Uterine smooth muscle cell (primary cell): Measurements from ENCODE around the gene VMO1. TPM values are rescaled to one million over a fixed set of nuclear protein-coding genes. Genes with fewer than 3 reads are reported as not detected.

Source experiments
- total RNA-seq: library from RNA; depleted of rRNA; stranded (reverse); fragments of >200 nt; gene quantifications from 2 replicates; pipeline ENCODE4 v1.2.3, GENCODE V29; 2014

Gene VMO1, protein sequence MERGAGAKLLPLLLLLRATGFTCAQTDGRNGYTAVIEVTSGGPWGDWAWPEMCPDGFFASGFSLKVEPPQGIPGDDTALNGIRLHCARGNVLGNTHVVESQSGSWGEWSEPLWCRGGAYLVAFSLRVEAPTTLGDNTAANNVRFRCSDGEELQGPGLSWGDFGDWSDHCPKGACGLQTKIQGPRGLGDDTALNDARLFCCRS
- total RNA-seq, result 0.11 and 0.12 TPM in 2 replicates

DNA sequence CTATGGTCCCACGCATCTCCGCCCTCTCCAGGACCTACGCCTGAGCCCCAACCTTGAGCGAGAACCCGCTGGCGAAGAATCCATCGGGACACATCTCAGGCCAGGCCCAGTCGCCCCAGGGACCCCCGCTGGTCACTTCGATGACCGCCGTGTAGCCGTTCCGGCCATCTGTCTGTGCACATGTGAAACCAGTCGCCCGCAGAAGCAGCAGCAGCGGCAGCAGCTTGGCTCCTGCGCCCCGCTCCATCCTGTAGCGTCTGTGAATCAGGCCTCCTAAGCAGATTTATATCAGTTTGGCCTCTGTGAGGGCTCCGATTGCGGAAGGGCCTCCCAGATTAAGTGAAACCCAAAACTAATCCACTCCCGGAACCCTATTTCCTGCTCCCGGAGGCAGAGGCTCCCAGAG lies at the start of gene VMO1:
Gene VMO1, minus strand, starts transcription at position 259 of the 406 bp plus-strand sequence. Its CDS starts 12 bp downstream, at position 247.

DNA sequence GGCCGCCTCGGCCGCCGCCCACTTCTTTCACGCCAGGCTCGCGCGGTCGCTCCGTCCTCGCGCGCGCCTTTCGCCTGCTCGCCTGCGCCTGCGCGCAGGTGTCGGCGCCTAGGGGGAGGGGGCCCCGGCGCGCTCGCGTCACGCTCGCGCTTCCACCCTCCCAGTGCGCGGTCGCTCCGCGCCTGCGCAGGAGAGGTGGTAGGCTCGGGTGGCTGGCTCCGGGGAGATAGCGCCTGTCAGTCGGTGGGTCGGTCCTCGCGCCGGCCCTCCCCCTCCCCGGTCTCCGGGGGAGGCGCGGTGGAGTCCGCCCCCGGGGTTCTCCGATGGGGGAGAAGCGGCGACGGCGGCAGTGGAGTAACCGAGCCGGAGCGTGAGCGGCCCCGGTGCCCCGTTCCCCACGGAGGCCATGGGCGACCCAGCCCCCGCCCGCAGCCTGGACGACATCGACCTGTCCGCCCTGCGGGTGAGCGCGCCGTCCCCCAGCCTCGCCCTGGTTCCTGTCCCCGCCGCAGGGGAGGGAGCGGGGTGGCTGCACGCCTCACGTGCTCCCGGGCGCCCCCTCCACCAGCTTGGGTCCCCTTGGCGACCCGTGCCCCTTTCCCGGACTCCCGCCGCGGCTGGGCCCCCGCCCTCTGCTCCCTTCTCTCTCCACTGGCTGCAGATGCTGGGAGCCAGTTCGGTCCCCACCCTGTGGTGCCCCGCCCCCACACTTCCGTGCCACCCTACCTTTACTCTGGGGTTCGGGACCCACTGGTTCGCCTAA lies 47.2 kb upstream of the VMO1 start, which contains the start of gene MINK1:
Gene MINK1, plus strand, starts transcription at position 163 of the 763 bp plus-strand sequence. Its CDS starts 244 bp downstream, at position 407.

DNA sequence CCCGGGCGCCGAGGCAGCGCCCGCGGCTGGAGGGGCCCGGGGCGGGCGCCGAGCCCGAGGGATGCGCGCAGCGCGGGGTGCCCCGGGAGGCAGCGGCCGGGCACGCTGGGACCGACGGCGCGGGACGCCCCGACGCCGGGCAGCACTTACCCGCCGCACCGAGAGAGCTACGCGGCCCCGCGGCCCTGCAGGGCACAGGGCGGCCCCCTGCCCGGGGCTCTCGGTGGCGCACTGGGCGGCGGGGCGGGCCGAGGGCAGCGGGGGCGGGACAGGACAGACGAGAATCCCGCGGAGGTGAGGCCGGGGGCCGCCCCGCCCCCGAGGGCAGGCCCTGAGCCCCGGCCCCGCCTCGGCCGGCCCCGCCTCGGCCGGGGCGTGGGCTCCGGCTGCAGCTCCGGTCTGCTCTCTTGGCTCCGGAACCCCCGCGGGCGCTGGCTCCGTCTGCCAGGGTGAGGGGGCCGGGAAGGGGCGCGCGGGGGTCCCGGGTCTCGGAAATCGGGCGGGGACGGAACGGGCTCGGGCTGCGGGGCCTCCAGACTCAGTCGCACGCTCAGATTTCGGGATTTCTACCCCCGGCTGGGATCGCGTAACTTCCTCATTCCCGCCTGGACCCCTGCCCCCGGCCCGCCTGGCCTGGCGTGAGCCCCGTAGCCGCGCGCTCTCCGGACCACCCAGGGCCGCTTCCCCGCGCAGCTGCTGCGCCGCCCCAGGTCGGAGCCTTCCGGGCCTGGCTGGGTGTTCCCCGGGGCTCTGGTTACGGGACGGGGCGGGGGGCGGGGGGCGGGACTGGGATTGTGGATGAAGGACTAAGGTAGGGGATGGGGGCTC lies 20.8 kb upstream of the VMO1 start, which contains the start of gene PLD2:
Gene PLD2, plus strand, starts transcription at position 376 of the 828 bp plus-strand sequence. CDS start 621 bp downstream, outside the sequence.

DNA sequence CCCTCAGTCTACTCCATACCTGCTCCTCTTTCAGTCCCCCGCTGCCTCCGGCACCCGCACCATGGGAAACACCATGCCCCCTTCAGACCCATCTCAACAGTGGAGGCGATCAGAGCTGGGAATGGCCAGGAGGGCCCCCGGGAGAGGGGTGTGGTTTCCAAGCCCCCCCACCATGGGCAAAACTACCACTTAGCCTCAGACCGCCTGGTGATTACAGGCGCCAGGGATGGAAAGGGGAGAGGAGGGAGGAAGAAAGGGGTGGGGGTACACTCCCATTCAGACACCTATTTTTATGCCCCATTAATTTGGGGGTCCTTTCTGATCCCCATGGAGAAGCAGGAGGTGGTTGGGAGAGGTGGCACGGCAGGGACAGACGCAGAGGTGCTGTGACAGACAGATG lies 16.1 kb upstream of the VMO1 start, which contains the start of gene C17orf114:
Gene C17orf114, minus strand, starts transcription at position 101 of the 400 bp plus-strand sequence.

DNA sequence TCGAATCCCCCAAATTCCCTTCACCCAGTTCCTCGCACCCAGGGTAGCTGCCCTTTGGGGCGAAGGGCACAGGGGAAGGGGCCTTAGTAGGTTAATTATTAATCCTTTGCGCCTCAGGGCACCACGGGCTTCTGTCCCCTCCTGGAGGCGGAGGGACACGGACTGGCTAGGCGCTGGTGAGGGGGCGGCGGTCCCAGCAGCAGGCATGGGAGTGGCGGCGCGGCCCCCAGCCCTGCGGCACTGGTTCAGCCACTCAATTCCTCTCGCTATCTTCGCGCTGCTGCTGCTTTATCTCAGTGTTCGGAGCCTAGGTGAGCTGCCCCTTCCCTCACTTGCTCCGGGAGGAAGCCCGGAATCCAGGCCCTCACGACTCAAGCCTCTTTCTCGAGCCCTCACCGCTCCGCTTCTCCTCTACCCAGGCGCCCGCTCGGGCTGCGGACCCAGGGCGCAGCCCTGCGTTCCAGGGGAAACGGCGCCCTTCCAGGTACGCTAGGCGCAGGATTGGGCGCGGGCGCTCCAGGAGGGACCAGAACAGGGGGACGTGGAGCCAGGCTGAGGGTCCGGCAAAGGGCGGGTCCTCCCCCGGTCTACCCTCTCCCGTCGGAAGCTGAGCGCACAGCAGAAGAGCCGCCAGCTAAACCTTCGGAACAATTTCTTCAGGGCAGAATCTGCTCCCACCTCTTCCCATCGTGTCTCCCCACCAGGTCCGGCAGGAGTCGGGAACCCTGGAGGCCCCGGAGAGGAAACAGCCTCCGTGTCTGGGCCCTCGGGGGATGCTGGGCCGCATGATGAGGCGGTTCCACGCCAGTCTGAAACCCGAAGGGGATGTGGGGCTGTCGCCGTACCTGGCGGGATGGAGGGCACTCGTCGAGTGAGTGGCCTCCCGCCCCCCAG lies 2.9 kb upstream of the VMO1 start, which contains the start of gene GLTPD2:
Gene GLTPD2, plus strand, starts transcription at position 158 of the 894 bp plus-strand sequence. Its CDS starts 48 bp downstream, at position 206.

DNA sequence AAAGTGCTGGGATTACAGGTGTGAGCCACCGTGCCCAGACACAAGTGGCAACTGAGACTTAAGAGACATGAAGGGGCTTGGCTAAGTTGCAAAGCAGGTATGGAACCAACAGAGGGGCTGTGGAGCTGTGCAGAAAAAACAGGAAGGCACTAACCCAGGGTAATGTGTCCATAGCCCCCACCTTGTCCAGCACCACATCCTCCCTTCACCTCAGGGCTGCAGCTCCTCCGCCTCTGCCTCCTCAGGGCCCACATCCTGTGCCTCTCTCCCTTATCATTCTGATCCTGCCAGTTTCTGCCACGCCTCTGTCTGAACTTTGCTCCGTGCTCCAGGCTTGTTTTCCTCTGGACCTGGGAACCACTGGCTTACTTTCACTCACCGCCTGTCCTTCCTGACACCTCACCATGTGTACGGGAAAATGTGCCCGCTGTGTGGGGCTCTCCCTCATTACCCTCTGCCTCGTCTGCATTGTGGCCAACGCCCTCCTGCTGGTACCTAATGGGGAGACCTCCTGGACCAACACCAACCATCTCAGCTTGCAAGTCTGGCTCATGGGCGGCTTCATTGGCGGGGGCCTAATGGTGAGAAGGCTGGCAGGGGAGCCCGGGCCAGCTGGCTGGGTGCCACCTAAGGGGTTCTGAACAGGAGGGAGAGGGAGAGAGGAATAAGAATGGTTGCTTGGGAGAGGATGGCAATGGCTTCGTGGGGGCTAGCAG lies 14.5 kb downstream of the VMO1 start, which contains the start of gene TM4SF5:
Gene TM4SF5, plus strand, starts transcription at position 368 of the 716 bp plus-strand sequence. Its CDS starts 37 bp downstream, at position 405.

DNA sequence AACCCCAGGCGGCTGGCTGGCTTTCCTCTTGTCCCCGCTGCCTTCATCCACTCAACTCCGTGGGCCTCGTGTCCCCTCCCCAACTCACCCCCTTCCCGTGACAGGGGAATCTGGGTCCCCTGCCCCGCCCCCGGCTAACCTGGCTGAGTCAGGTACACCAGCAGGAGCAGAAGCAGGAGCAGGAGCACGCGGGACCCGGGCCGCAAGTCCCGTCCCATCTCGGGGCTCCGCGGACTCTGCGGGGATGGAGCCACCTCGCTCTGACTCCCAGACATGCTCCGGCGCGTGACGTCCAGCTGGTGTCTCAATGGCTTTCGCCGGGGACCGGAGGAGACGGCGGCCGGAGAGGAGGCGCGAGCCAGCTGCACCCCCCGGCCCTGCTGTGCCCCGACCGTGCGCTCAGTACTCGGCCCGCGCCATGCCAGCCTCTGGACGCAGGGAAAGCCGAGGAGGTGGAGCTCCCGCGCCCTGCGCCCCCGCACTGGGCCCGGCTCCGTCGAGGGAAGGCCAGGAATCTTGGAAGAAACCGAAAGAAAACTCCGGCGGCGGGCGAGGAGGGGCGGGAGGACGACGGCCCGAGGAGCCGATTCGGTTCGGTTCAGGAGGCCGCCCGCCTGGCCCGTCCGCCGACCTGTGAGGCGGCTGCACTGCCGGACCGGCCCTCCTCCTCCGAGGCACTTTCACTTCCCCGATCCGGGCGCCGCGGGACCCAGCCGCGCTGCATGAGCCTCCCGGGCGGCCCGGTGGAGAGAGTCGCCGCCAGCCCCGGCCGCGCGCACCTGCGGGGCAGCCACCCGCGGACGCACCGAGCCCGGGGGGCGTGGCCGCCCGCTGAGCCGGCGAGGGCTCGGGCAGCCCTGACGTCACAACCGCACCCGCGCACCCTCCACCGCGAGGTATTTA lies 46.8 kb downstream of the VMO1 start, which contains the start of the genes CXCL16 and ZMYND15:
Gene CXCL16, minus strand, starts transcription at position 807 of the 903 bp plus-strand sequence. Its CDS starts 589 bp downstream, at position 218.
Gene ZMYND15, plus strand, starts transcription at position 712 of the 903 bp plus-strand sequence. CDS start 716 bp downstream, outside the sequence.

Other genes with a start within 250 kb of the VMO1 start
- gene MYBBP1A, start 231.0 kb downstream of the VMO1 start, total RNA-seq, result 52.6 and 60.8 TPM in 2 replicates
- not detected in 2 replicates for gene GGT6, start 225.8 kb downstream of the VMO1 start, total RNA-seq
- under 0.01 TPM in 1 of 2 replicates, not detected in the other for gene SMTNL2, start 201.8 kb downstream of the VMO1 start, total RNA-seq
- gene ALOX15, start 144.7 kb downstream of the VMO1 start, total RNA-seq, result not detected in 2 replicates
- gene PELP1, start 82.2 kb downstream of the VMO1 start, total RNA-seq, result 30.9 and 33.4 TPM in 2 replicates
- gene ARRB2, start 75.7 kb downstream of the VMO1 start, total RNA-seq, result 3.5 and 5.2 TPM in 2 replicates
- gene MED11, start 54.9 kb downstream of the VMO1 start, total RNA-seq, result 10.4 and 14.5 TPM in 2 replicates
- gene ZMYND15, start 46.5 kb downstream of the VMO1 start, total RNA-seq, result not detected in 2 replicates
- gene CXCL16, start 46.4 kb downstream of the VMO1 start, total RNA-seq, result 0.33 and 1.6 TPM in 2 replicates
- not detected in 2 replicates for gene TM4SF5, start 14.5 kb downstream of the VMO1 start, total RNA-seq
- not detected in 2 replicates for gene GLTPD2, start 2.6 kb upstream of the VMO1 start, total RNA-seq
- 166 and 190 TPM in 2 replicates for gene PSMB6, start 9.8 kb upstream of the VMO1 start, total RNA-seq
- 10.5 and 16.7 TPM in 2 replicates for gene PLD2, start 20.8 kb upstream of the VMO1 start, total RNA-seq
- gene MINK1, start 47.0 kb upstream of the VMO1 start, total RNA-seq, result 20.0 and 29.7 TPM in 2 replicates
- gene C17orf107, start 113.2 kb upstream of the VMO1 start, total RNA-seq, result 1.5 and 8.2 TPM in 2 replicates
- gene CHRNE, start 116.7 kb upstream of the VMO1 start, total RNA-seq, result 0.11 and 0.62 TPM in 2 replicates
- not detected in 2 replicates for gene GP1BA, start 145.9 kb upstream of the VMO1 start, total RNA-seq
- gene SLC25A11, start 153.7 kb upstream of the VMO1 start, total RNA-seq, result 59.5 and 69.3 TPM in 2 replicates
- gene RNF167, start 153.9 kb upstream of the VMO1 start, total RNA-seq, result 13.5 and 14.2 TPM in 2 replicates
- gene PFN1, start 162.2 kb upstream of the VMO1 start, total RNA-seq, result 343 and 788 TPM in 2 replicates
- 1.6 and 1.8 TPM in 2 replicates for gene ENO3, start 164.8 kb upstream of the VMO1 start, total RNA-seq
- gene SPAG7, start 181.5 kb upstream of the VMO1 start, total RNA-seq, result 53.1 and 59.1 TPM in 2 replicates
- gene CAMTA2, start 201.3 kb upstream of the VMO1 start, total RNA-seq, result 4.6 and 8.6 TPM in 2 replicates
- gene INCA1, start 211.2 kb upstream of the VMO1 start, total RNA-seq, result 0.11 and 0.37 TPM in 2 replicates
- gene KIF1C, start 211.6 kb upstream of the VMO1 start, total RNA-seq, result 49.6 and 70.5 TPM in 2 replicates
- under 0.01 and 0.37 TPM in 2 replicates for gene SLC52A1, start 249.1 kb upstream of the VMO1 start, total RNA-seq